GM21423 (cell line): Measurements from ENCODE around the gene CCDC88A.
"Not testable (repeated sequence)": the region's sequence is repeated elsewhere in the genome, so short reads cannot be mapped to it uniquely, and the experiment has no call there.

Experiments used
- ATAC-seq: cut with Tn5 transposase; IDR thresholded peaks from one replicate; pipeline ENCODE4 v1.9.1; 2021; ENCODE audit warnings: mild to moderate bottlenecking, moderate library complexity; ENCODE audit not compliant: unreplicated experiment

CCDC88A gene

GRCh38 chr2:55245411-55245810 lies 174.2 kb downstream of the CCDC88A start:
- ATAC-seq: no peak

DNA sequence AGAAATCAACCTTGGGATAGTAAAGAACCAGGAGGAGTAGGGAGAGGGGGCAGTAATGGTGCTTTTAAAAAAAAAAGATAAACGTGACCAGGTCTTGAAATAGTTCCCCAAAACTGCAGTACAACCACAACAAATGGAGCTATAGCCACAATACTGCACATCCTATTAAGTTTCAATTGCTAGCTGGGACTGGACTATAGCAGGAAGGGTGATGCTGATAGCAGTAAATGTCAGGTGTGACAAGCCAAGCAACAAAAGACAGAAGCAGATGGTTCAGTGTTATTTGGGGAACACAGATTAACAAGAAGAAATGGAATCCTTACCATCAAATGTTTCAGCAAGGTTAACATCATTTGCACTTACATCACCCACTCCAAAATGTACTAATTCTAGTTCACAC lies 177.0 kb downstream of the CCDC88A start:
- no peak for ATAC-seq

DNA sequence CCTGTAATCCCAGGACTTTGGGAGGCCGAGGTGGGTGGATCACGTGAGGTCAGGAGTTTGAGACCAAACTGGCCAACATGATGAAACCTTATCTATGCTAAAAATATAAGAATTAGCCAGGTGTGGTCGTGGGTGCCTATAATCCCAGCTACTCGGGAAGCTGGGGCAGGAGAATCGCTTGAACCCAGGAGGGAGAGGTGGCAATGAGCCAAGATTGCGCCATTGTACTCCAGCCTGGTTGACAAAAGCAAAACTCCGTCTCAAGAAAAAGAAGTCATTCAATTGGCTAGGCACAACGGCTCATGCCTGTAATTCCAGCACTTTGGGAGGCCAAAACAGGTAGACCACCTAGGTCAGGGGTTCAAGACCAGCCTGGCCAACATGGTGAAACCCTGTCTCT lies 178.1 kb downstream of the CCDC88A start:
- not testable (repeated sequence) for ATAC-seq

GRCh38 chr2:55239656-55240222 lies 179.9 kb downstream of the CCDC88A start:
- ATAC-seq: no peak
